Natural killer cell treated with Interleukin-12 subunit alpha and Interleukin-12 subunit beta and Interleukin-15 and Interleukin-18, amount 100 ng/mL, for 72 hours (primary cell): ENCODE measurements around the gene NABP2. TPM values are rescaled to one million over a fixed set of nuclear protein-coding genes. Genes with fewer than 3 reads are reported as not detected.
A peak's percentile ranks its signal among the peaks of the same experiment; 100 is the strongest.
"Not testable (repeated sequence)": the region's sequence is repeated elsewhere in the genome, so short reads cannot be mapped to it uniquely, and the experiment has no call there.

Source experiments
- ATAC-seq, 2 donors: fragments of 150-1000 bp; cut with Tn5 transposase in 1 of 2; sonication (Bioruptor Pico), chemical (Tn5 transposase) in 1 of 2; 2 replicates each; pipeline ENCODE4 v1.10.0; 2021
- DNase-seq: peaks from one replicate; pipeline ENCODE4 v3.0.0; 2022; ENCODE audit warnings: low spot score
- H3K27ac Mint-ChIP-seq, 2 donors: 1 replicate in 1 of 2; 2 replicates in 1 of 2; pipeline ENCODE4 v1.8.0; 2022; ENCODE audit warnings: mixed read lengths in 2 of 2, mild to moderate bottlenecking in 1 of 2, moderate library complexity in 1 of 2
- H3K27me3 Mint-ChIP-seq, 2 donors: 1 replicate in 1 of 2; 2 replicates in 1 of 2; pipeline ENCODE4 v1.8.0; 2022; ENCODE audit warnings: mixed read lengths in 2 of 2
- H3K36me3 Mint-ChIP-seq: one replicate; pipeline ENCODE4 v1.8.0; 2022; ENCODE audit warnings: mixed read lengths
- H3K4me1 Mint-ChIP-seq, 2 donors: 1 replicate in 1 of 2; 2 replicates in 1 of 2; pipeline ENCODE4 v1.8.0; 2022; ENCODE audit warnings: low read depth in 2 of 2, mixed read lengths in 2 of 2, mild to moderate bottlenecking in 1 of 2
- H3K4me3 Mint-ChIP-seq: one replicate; pipeline ENCODE4 v1.8.0; 2022; ENCODE audit warnings: mixed read lengths
- H3K9me3 Mint-ChIP-seq: 2 replicates; pipeline ENCODE4 v1.8.0; 2022; ENCODE audit warnings: mixed read lengths
- total RNA-seq, 2 donors: library from RNA; stranded (reverse); gene quantifications; one replicate each; pipeline ENCODE4 v1.2.3, GENCODE V29; 2022

The NABP2 gene
- total RNA-seq, 2 donors from 2014 or later = 66.3 to 81.6 TPM

- H3K27ac Mint-ChIP-seq = peak overlapping the region; percentile 75 to 91
Observed at GRCh38 chr12:56258820-56259183, 34.7 kb downstream of the NABP2 start.

GRCh38 chr12:56260380-56260779, 36.2 kb downstream of the NABP2 start:
- H3K4me3 Mint-ChIP-seq = no peak overlapping the region

More at GRCh38 chr12:56258820-56259183, 34.7 kb downstream of the NABP2 start:
- ATAC-seq (no peak), DNase-seq (no peak)
- H3K4me1 Mint-ChIP-seq = peaks cover 15 to 17% of the 10 kb centered on the region in 2 donors
- no peaks in the 10 kb centered on the region for H3K9me3 Mint-ChIP-seq
- H3K4me3 Mint-ChIP-seq = peak overlapping the region; percentile 89
- peaks cover 14% of the 10 kb centered on the region for H3K36me3 Mint-ChIP-seq
- no peaks in the 10 kb centered on the region for H3K27me3 Mint-ChIP-seq

GRCh38 chr12:56260921-56261320, 36.8 kb downstream of the NABP2 start:
- peaks cover 13 to 17% of the 10 kb centered on the region in 2 donors for H3K4me1 Mint-ChIP-seq
- peaks cover 5% of the 10 kb centered on the region for H3K36me3 Mint-ChIP-seq
- DNase-seq (no peak), ATAC-seq (no peak)
- no peak overlapping the region for H3K27ac Mint-ChIP-seq
- no peaks in the 10 kb centered on the region for H3K9me3 Mint-ChIP-seq
- no peaks in the 10 kb centered on the region for H3K27me3 Mint-ChIP-seq
- no peak overlapping the region for H3K4me3 Mint-ChIP-seq

More at GRCh38 chr12:56260380-56260779, 36.2 kb downstream of the NABP2 start:
- DNase-seq = no peak
- no peaks in the 10 kb centered on the region for H3K9me3 Mint-ChIP-seq
- no peak overlapping the region for H3K27ac Mint-ChIP-seq
- no peaks in the 10 kb centered on the region for H3K27me3 Mint-ChIP-seq
- H3K36me3 Mint-ChIP-seq = peaks cover 7% of the 10 kb centered on the region
- no peak for ATAC-seq
- H3K4me1 Mint-ChIP-seq = peaks cover 15 to 17% of the 10 kb centered on the region in 2 donors

GRCh38 chr12:56261503-56262232, 37.5 kb downstream of the NABP2 start:
- H3K36me3 Mint-ChIP-seq = no peaks in the 10 kb centered on the region
- no peaks in the 10 kb centered on the region for H3K27me3 Mint-ChIP-seq
- no peaks in the 10 kb centered on the region for H3K9me3 Mint-ChIP-seq
- ATAC-seq = no peak
- H3K27ac Mint-ChIP-seq = no peak overlapping the region
- H3K4me3 Mint-ChIP-seq = no peak overlapping the region
- peaks cover 13 to 17% of the 10 kb centered on the region in 2 donors for H3K4me1 Mint-ChIP-seq
- DNase-seq = no peak

GRCh38 chr12:56262955-56263354, 38.8 kb downstream of the NABP2 start:
- H3K9me3 Mint-ChIP-seq, H3K27me3 Mint-ChIP-seq, H3K4me3 Mint-ChIP-seq, DNase-seq, H3K27ac Mint-ChIP-seq, ATAC-seq, H3K36me3 Mint-ChIP-seq: not testable (repeated sequence)
- peaks cover 23 to 24% of the 10 kb centered on the region in 2 donors for H3K4me1 Mint-ChIP-seq

- H3K9me3 Mint-ChIP-seq, H3K36me3 Mint-ChIP-seq, ATAC-seq, H3K27me3 Mint-ChIP-seq, DNase-seq: not testable (repeated sequence)
- Mint-ChIP-seq H3K4me1 (peaks cover 18 to 19% of the 10 kb centered on the region in 2 donors), H3K27ac (peak overlapping the region; percentile 80 to 91), H3K4me3 (peak overlapping the region; percentile 95)
Observed at GRCh38 chr12:56266068-56266692, 42.0 kb downstream of the NABP2 start.

- peaks cover 18 to 19% of the 10 kb centered on the region in 2 donors for H3K4me1 Mint-ChIP-seq
- ATAC-seq (peak; percentile 97 to 98), DNase-seq (peak; percentile 91)
- H3K27ac Mint-ChIP-seq = peak within 1 kb of the TSS; percentile 80 to 91
- H3K36me3 Mint-ChIP-seq = no peaks in the 10 kb centered on the region
- H3K9me3 Mint-ChIP-seq = no peaks in the 10 kb centered on the region
- peak within 1 kb of the TSS; percentile 95 for H3K4me3 Mint-ChIP-seq
- no peaks in the 10 kb centered on the region for H3K27me3 Mint-ChIP-seq
Observed at GRCh38 chr12:56266693-56267442, 42.7 kb downstream of the NABP2 start, which contains the start of gene COQ10A. TSS of gene COQ10A (plus strand) at chr12:56266942. CDS start at chr12:56267119, 177 bp downstream.

- peak overlapping the region; percentile 95 for H3K4me3 Mint-ChIP-seq
- H3K36me3 Mint-ChIP-seq = no peaks in the 10 kb centered on the region
- H3K9me3 Mint-ChIP-seq = no peaks in the 10 kb centered on the region
- ATAC-seq (no peak), DNase-seq (no peak)
- H3K27me3 Mint-ChIP-seq = no peaks in the 10 kb centered on the region
- H3K4me1 Mint-ChIP-seq = peaks cover 18 to 19% of the 10 kb centered on the region in 2 donors
- peak overlapping the region; percentile 80 to 91 for H3K27ac Mint-ChIP-seq
Observed at GRCh38 chr12:56267443-56268071, 43.4 kb downstream of the NABP2 start.

GRCh38 chr12:56271031-56271430, 46.9 kb downstream of the NABP2 start:
- Mint-ChIP-seq H3K36me3 (peaks cover 19% of the 10 kb centered on the region), H3K9me3 (no peaks in the 10 kb centered on the region), H3K27ac (no peak overlapping the region), H3K27me3 (no peaks in the 10 kb centered on the region), H3K4me1 (peaks cover 18 to 19% of the 10 kb centered on the region in 2 donors), H3K4me3 (no peak overlapping the region)
- DNase-seq (no peak), ATAC-seq (no peak)

- not testable (repeated sequence) for ATAC-seq, DNase-seq, H3K4me1 Mint-ChIP-seq, H3K27ac Mint-ChIP-seq, H3K4me3 Mint-ChIP-seq, H3K27me3 Mint-ChIP-seq, H3K9me3 Mint-ChIP-seq
- peaks cover 21% of the 10 kb centered on the region for H3K36me3 Mint-ChIP-seq
Observed at GRCh38 chr12:56272468-56272867, 48.3 kb downstream of the NABP2 start.

- H3K36me3 Mint-ChIP-seq = peaks cover 21% of the 10 kb centered on the region
- H3K4me3 Mint-ChIP-seq = no peak overlapping the region
- DNase-seq (no peak), ATAC-seq (no peak)
- no peaks in the 10 kb centered on the region for H3K27me3 Mint-ChIP-seq
- no peaks in the 10 kb centered on the region for H3K9me3 Mint-ChIP-seq
- no peak overlapping the region for H3K27ac Mint-ChIP-seq
- no peaks in the 10 kb centered on the region for H3K4me1 Mint-ChIP-seq
Observed at GRCh38 chr12:56274299-56274698, 50.2 kb downstream of the NABP2 start.

GRCh38 chr12:56278905-56279304, 54.8 kb downstream of the NABP2 start:
- Mint-ChIP-seq H3K36me3 (peaks cover 32% of the 10 kb centered on the region), H3K27me3 (no peaks in the 10 kb centered on the region), H3K4me1 (no peaks in the 10 kb centered on the region), H3K4me3 (no peak overlapping the region), H3K9me3 (no peaks in the 10 kb centered on the region), H3K27ac (no peak overlapping the region)
- DNase-seq (no peak), ATAC-seq (no peak)
